Keratinocyte (primary cell): Measurements from ENCODE around the gene PRRC2C.

ENCODE experiments used
- CTCF ChIP-seq, 3 experiments: IDR thresholded peaks in 1 of 3; conservative IDR thresholded peaks in 1 of 3; optimal IDR thresholded peaks in 1 of 3; 2 replicates in 2 of 3; 3 replicates in 1 of 3; pipeline versions ENCODE3 to v1.5.1; 2011; ENCODE audit warnings: low read length in 3 of 3, mild to moderate bottlenecking in 3 of 3, moderate library complexity in 2 of 3, control low read depth in 1 of 3, inconsistent platforms in 1 of 3; ENCODE audit not compliant: insufficient read depth in 2 of 3; ENCODE audit errors: extremely low read depth in 1 of 3
- EZH2 ChIP-seq: IDR thresholded peaks from one replicate; pipeline ENCODE4 v1.6.1; 2012; ENCODE audit warnings: inconsistent platforms, mild to moderate bottlenecking, low read length, moderate library complexity

- no peak for TF ChIP-seq CTCF (optimal IDR thresholded peaks at IDR 0.05 in 1 of 3, IDR thresholded peaks at IDR 0.05 in 1 of 3, conservative IDR thresholded peaks at IDR 0.05 in 1 of 3; ENCODE audit: extremely low read depth in 1 of 3, insufficient read depth in 2 of 3, low read length in 3 of 3)
- no peak for TF ChIP-seq EZH2
Measured at GRCh38 chr1:171642197-171642596, 156.9 kb downstream of the PRRC2C start.
